Right lobe of liver (tissue), 6 donors: ENCODE data around the gene CRBN. TPM values are rescaled to one million over a fixed set of nuclear protein-coding genes. Genes with fewer than 3 reads are reported as not detected.

Experiments used
- ATAC-seq, 4 donors: fragments of 200-7000 bp; cut with Tn5 transposase; one replicate each; pipeline ENCODE4 v1.9.1; 2020; ENCODE audit warnings: mild to moderate bottlenecking in 4 of 4, moderate library complexity in 4 of 4
- DNase-seq, 3 donors: peaks; one replicate each; pipeline ENCODE4 v3.0.0-alpha.2; 2020
- H3K27ac ChIP-seq, 3 donors: fragments of 200-600 bp; one replicate each; pipeline ENCODE4 v1.8.0; 2022
- H3K27me3 ChIP-seq, 2 donors: fragments of 200-600 bp; one replicate each; pipeline ENCODE4 v1.8.0; 2022
- H3K36me3 ChIP-seq, 4 donors: fragments of 200-600 bp; sonication (generic) in 1 of 4; one replicate each; pipeline versions ENCODE4 v1.5.1 to v1.8.0; 2017 to 2022; ENCODE audit warnings: control low read depth in 1 of 4
- H3K4me1 ChIP-seq, 4 donors: fragments of 200-600 bp; sonication (generic) in 1 of 4; one replicate each; pipeline versions ENCODE4 v1.5.1 to v1.8.0; 2017 to 2022; ENCODE audit warnings: control low read depth in 1 of 4
- H3K4me3 ChIP-seq, 3 donors: fragments of 200-600 bp; one replicate each; pipeline ENCODE4 v1.8.0; 2022
- H3K9me3 ChIP-seq, 4 donors: fragments of 200-600 bp; sonication (generic) in 1 of 4; one replicate each; pipeline versions ENCODE4 v1.5.1 to v1.8.0; 2017 to 2022; ENCODE audit warnings: control low read depth in 1 of 4
- POLR2A ChIP-seq: fragments of 450-650 bp; IDR thresholded peaks from one replicate; pipeline ENCODE4 v1.6.1; 2017; ENCODE audit warnings: antibody characterized with exemption, mild to moderate bottlenecking
- WGBS: methylation state at CpG from one replicate; pipeline ENCODE4 v1.1.6; 2018; ENCODE audit warnings: low coverage, low lambda C conversion rate; ENCODE audit not compliant: insufficient coverage; ENCODE audit errors: missing lambda C conversion rate; 5-methylcytosine and 5-hydroxymethylcytosine counted together
- intact Hi-C, 2 donors: fragments of 100-400 bp; cut with DNase I; formaldehyde crosslinking; loops; one replicate each; pipeline versions ENCODE4 v1.11.2 to v1.14.1; 2022
- total RNA-seq, 6 experiments: library from RNA; depleted of rRNA in 2 of 6; stranded (reverse); fragments of >200 nt in 2 of 6; fragmentation: NEBNext Ultra II Directional in 3 of 6; extraction: Animal tissue kit (Norgen Biotek cat#: 25700) in 3 of 6; gene quantifications; one replicate each; pipeline versions ENCODE4 v1.1.0 to v1.2.4, GENCODE V29; 2016 to 2023
- TF ChIP-seq, protein P1 (sequence below), 4 donors: fragments of 200-600 bp in 3 of 4; fragments of 450-650 bp in 1 of 4; IDR thresholded peaks; one replicate each; pipeline versions ENCODE4 v1.5.1 to v1.8.0; 2016 to 2022; ENCODE audit warnings: antibody characterized with exemption in 4 of 4, mild to moderate bottlenecking in 2 of 4
- donor health status: DM: no; HTN: yes; CAD: no.
- donor health status: DM: no; HTN: no; CAD: no.
- donor health status: DM: no; HTN: no; CAD: no.
- donor health status: DM: no; HTN: yes; CAD: no.
- donor health status: DM: no; HTN: yes; CAD: no.

CRBN gene
- total RNA-seq, 6 experiments from 2014 or later, result 21.7 to 32.3 (median 24.1) TPM

DNA sequence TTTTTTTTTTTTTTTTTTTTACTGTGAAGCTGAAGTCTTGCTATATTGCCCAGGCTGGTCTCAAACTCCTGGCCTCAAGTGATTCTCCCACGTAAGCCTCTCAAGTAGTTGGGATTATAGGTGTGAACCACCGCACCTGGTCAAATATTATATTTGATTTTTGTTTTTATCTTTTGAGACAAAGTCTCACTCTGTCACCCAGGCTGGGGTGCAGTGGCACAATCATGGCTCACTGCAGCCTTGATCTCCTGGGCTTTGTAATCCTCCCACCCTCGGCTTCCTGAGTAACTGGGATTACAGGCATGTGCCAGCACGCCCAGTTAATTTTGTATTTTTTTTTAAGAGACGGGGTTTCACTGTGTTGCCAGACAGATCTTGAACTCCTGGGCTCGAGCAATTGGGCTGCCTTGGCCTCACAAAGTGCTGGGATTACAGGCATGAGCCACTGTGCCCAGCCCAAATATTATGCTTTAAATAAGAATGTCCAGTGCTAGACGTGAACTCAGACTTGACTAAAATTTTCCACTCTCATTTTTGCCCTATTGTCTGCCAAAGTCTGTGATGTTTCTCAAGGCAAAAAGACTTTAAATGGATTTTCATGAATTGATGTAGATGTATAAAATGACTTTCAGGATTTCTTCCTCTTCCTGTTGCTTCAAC is 33.4 kb upstream of the CRBN start:
- WGBS, result 58% methylated on average over 6 of the region's 7 CpGs
- Histone ChIP-seq H3K4me3 (no peak overlapping the region), H3K9me3 (no peaks in the 10 kb centered on the region), H3K27ac (no peak overlapping the region), H3K27me3 (no peaks in the 10 kb centered on the region), H3K4me1 (no peaks in the 10 kb centered on the region), H3K36me3 (no peaks in the 10 kb centered on the region)
- intact Hi-C loops, result no loop called here
- DNase-seq, result no peak
- no peak for ATAC-seq
- TF ChIP-seq POLR2A, result no peak
- TF ChIP-seq, protein P1, sequence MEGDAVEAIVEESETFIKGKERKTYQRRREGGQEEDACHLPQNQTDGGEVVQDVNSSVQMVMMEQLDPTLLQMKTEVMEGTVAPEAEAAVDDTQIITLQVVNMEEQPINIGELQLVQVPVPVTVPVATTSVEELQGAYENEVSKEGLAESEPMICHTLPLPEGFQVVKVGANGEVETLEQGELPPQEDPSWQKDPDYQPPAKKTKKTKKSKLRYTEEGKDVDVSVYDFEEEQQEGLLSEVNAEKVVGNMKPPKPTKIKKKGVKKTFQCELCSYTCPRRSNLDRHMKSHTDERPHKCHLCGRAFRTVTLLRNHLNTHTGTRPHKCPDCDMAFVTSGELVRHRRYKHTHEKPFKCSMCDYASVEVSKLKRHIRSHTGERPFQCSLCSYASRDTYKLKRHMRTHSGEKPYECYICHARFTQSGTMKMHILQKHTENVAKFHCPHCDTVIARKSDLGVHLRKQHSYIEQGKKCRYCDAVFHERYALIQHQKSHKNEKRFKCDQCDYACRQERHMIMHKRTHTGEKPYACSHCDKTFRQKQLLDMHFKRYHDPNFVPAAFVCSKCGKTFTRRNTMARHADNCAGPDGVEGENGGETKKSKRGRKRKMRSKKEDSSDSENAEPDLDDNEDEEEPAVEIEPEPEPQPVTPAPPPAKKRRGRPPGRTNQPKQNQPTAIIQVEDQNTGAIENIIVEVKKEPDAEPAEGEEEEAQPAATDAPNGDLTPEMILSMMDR (IDR thresholded peaks at IDR 0.05), result no peak

DNA sequence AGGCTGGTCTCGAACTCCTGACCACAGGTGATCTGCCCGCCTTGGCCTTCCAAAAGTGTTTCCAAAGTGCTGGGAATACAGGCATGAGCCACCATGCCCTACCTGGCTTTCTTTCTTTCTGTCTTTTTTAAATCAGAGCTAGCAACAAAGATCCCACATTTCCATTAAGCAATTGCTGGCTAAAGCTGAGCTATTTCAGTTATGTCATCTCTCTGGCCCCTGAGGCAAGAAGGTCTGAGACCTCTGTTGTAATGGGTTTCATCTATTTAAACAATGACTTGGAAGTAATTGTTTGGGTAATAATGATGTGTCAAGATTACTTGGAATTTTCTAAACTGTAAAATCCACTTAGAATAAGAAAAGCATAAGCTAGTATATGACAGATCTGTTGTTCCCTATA is 30.2 kb upstream of the CRBN start:
- intact Hi-C loops, result loop anchor here in 1 of 2 donors (10.0 kb wide), 1 partner anchor 785 kb away; no protein-coding TSS in a partner anchor
- no peak overlapping the region for H3K4me3 ChIP-seq
- H3K9me3 ChIP-seq, result no peaks in the 10 kb centered on the region
- 29% methylated on average over 2 of the region's 2 CpGs for WGBS
- no peaks in the 10 kb centered on the region for H3K27me3 ChIP-seq
- DNase-seq (no peak), ATAC-seq (no peak)
- no peaks in the 10 kb centered on the region for H3K36me3 ChIP-seq
- H3K4me1 ChIP-seq, result no peaks in the 10 kb centered on the region
- H3K27ac ChIP-seq, result no peak overlapping the region
- no peak for TF ChIP-seq POLR2A
- TF ChIP-seq, protein P1 (IDR thresholded peaks at IDR 0.05), result no peak

DNA sequence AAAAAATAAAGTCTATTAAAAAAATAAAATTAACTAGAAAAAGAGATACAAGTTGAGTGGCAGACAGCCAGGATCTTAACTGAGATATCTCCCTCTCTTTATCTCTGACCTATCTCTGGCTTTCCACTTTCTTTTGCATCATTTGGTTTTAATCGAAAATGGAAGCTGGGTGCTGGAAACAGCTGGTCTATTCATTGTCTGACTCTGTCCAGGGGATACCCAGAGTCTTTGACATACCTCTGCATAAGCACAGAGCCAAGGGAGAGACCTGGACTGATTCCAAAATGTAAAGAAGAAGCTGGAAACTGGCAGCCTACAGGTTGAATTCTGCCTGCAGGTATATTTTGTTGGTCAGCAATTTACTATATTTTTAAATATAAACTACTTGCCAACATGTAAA is 29.6 kb upstream of the CRBN start:
- Histone ChIP-seq H3K36me3 (no peaks in the 10 kb centered on the region), H3K4me1 (no peaks in the 10 kb centered on the region), H3K4me3 (no peak overlapping the region), H3K9me3 (no peaks in the 10 kb centered on the region), H3K27me3 (no peaks in the 10 kb centered on the region), H3K27ac (no peak overlapping the region)
- ATAC-seq, result no peak
- DNase-seq, result no peak
- intact Hi-C loops, result loop anchor here in 1 of 2 donors (10.0 kb wide), 1 partner anchor 786 kb away; no protein-coding TSS in a partner anchor
- TF ChIP-seq, protein P1 (IDR thresholded peaks at IDR 0.05), result no peak
- no peak for TF ChIP-seq POLR2A
- 69% methylated on average over 1 of the region's 1 CpG for WGBS

DNA sequence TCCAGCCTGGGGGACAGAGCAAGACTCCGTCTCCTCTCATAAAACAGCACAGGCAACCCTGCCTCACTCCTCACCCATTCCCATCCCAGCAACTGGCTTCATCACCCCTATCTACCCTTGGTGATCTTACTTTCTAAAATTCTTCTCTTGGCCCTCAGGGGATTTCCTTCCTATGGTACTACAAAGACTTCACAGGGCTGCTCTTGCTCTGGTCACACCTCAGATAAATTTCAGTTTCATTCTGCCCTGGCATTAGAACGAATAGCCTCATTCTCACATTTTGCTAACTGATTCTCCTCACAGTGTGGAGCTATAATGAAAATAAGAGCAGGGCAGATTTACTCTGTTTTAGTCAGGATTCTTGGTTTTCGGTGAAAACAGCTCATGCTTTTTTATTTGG is 22.1 kb upstream of the CRBN start:
- 61% methylated on average over 3 of the region's 3 CpGs for WGBS
- no peaks in the 10 kb centered on the region for H3K4me1 ChIP-seq
- no peak for TF ChIP-seq POLR2A
- TF ChIP-seq, protein P1 (IDR thresholded peaks at IDR 0.05), result no peak
- no peaks in the 10 kb centered on the region for H3K36me3 ChIP-seq
- H3K4me3 ChIP-seq, result no peak overlapping the region
- intact Hi-C loops, result loop anchor here in 1 of 2 donors (5.0 to 10.0 kb wide), 2 partner anchors 793 to 1086 kb away; no protein-coding TSS in a partner anchor
- H3K27me3 ChIP-seq, result no peaks in the 10 kb centered on the region
- H3K9me3 ChIP-seq, result no peaks in the 10 kb centered on the region
- DNase-seq (no peak), ATAC-seq (no peak)
- H3K27ac ChIP-seq, result no peak overlapping the region
